Urinary bladder (tissue), 4 donors: ENCODE data around the gene GPR78. TPM values are rescaled to one million over a fixed set of nuclear protein-coding genes. Genes with fewer than 3 reads are reported as not detected.
"Not testable (repeated sequence)": the region's sequence is repeated elsewhere in the genome, so short reads cannot be mapped to it uniquely, and the experiment has no call there.

Source experiments
- DNase-seq: peaks from one replicate; pipeline ENCODE4 v3.0.0-alpha.2; 2015; ENCODE audit errors: extremely low spot score
- H3K27ac ChIP-seq: one replicate; pipeline ENCODE4 v1.5.1; 2013; ENCODE audit warnings: low read depth, mild to moderate bottlenecking, moderate library complexity
- H3K36me3 ChIP-seq: one replicate; pipeline ENCODE4 v1.6.1; 2013; ENCODE audit warnings: mild to moderate bottlenecking, moderate library complexity; ENCODE audit not compliant: insufficient read depth
- H3K4me1 ChIP-seq: one replicate; pipeline ENCODE4 v1.6.1; 2013; ENCODE audit warnings: mild to moderate bottlenecking, moderate library complexity; ENCODE audit not compliant: insufficient read depth
- H3K4me3 ChIP-seq: one replicate; pipeline ENCODE4 v1.5.1; 2013; ENCODE audit warnings: low read depth, low read length
- WGBS: extraction: QIAGEN DNeasy Blood & Tissue Kit; methylation state at CpG from one replicate; pipeline ENCODE4 v1.1.7; 2013; 5-methylcytosine and 5-hydroxymethylcytosine counted together
- polyA plus RNA-seq: library from polyadenylated mRNA; stranded (reverse); fragments of 200-250 nt; gene quantifications from one replicate; pipeline ENCODE4 v1.2.3, GENCODE V29; 2013
- total RNA-seq: library from RNA; depleted of rRNA; stranded (reverse); fragments of >200 nt; gene quantifications from one replicate; pipeline ENCODE4 v1.2.3, GENCODE V29; 2014
- donor health status: healthy with polysubstance abuse.
- donor health status: healthy.

GPR78 gene
- total and polyA plus RNA-seq, 2 donors: 0.29 to 3.6 TPM

DNA sequence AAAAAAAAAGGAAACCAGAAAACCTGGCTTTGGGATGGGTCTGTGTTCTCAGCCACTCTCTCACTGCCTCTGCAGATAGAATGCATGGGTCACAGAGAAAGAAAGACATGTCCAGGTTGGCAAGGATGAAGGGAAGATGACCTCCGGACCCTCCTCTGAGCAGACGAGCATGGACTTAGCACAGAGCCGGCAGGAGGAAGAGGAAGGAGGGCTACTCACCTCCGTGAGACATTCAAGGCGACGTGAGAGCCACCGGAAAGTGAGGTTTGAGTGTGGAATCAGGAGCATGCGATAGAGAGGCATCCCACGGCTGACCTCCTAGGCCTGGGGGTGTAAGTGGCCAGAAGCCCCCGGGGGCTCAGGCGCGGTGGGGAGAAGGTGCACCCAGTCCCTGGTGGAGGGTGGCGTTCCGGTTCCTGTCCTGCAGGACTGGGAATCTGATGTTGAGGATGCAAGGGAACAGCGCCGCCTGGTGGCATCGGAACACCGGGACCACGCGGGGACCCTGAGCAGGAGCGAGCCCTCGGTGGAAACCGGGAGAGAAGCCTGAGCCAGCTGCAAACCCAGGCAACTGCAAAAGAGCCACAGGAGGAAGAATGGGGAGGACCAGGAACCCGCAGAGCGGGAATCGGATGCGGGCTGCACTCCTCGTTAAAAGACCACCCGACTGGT is 44.5 kb downstream of the GPR78 start:
- WGBS: no CpG with 5 or more reads among the region's 29 CpGs
- H3K36me3 ChIP-seq, H3K4me1 ChIP-seq, H3K27ac ChIP-seq, DNase-seq, H3K4me3 ChIP-seq: not testable (repeated sequence)

DNA sequence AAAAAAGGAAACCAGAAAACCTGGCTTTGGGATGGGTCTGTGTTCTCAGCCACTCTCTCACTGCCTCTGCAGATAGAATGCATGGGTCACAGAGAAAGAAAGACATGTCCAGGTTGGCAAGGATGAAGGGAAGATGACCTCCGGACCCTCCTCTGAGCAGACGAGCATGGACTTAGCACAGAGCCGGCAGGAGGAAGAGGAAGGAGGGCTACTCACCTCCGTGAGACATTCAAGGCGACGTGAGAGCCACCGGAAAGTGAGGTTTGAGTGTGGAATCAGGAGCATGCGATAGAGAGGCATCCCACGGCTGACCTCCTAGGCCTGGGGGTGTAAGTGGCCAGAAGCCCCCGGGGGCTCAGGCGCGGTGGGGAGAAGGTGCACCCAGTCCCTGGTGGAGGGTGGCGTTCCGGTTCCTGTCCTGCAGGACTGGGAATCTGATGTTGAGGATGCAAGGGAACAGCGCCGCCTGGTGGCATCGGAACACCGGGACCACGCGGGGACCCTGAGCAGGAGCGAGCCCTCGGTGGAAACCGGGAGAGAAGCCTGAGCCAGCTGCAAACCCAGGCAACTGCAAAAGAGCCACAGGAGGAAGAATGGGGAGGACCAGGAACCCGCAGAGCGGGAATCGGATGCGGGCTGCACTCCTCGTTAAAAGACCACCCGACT is 50.2 kb downstream of the GPR78 start:
- not testable (repeated sequence) for H3K36me3 ChIP-seq, DNase-seq, H3K27ac ChIP-seq, H3K4me1 ChIP-seq, H3K4me3 ChIP-seq
- WGBS: no CpG with 5 or more reads among the region's 29 CpGs

GRCh38 chr4:8631896-8632295 is 51.7 kb downstream of the GPR78 start:
- H3K4me3 ChIP-seq, H3K36me3 ChIP-seq, DNase-seq, H3K27ac ChIP-seq, H3K4me1 ChIP-seq: not testable (repeated sequence)
- WGBS: 84% methylated on average over 5 of the region's 6 CpGs

- not testable (repeated sequence) for H3K36me3 ChIP-seq, H3K27ac ChIP-seq, DNase-seq, H3K4me3 ChIP-seq, H3K4me1 ChIP-seq
- WGBS: 80% methylated on average over 6 of the region's 11 CpGs
Measured at GRCh38 chr4:8634773-8635172, 54.6 kb downstream of the GPR78 start.

- not testable (repeated sequence) for H3K4me1 ChIP-seq, H3K4me3 ChIP-seq, H3K36me3 ChIP-seq, DNase-seq, H3K27ac ChIP-seq
- no CpG with 5 or more reads among the region's 29 CpGs for WGBS
Measured at GRCh38 chr4:8635897-8636554, 55.8 kb downstream of the GPR78 start.

Other genes starting within 250 kb of the GPR78 start
- gene ACOX3, start 139.7 kb upstream of the GPR78 start, total RNA-seq: 36.6 TPM
- 17.4 TPM for gene ACOX3, start 139.7 kb upstream of the GPR78 start, polyA plus RNA-seq
- gene TRMT44, start 139.6 kb upstream of the GPR78 start, total RNA-seq: 17.5 TPM
- 10.4 TPM for gene TRMT44, start 139.6 kb upstream of the GPR78 start, polyA plus RNA-seq
- gene CPZ, start 12.4 kb downstream of the GPR78 start, total RNA-seq: 86.5 TPM
- gene CPZ, start 12.4 kb downstream of the GPR78 start, polyA plus RNA-seq: 54.1 TPM